AG04450 (cell line): ENCODE results near the gene FBXL7. TPM values are rescaled to one million over a fixed set of nuclear protein-coding genes. Genes with fewer than 3 reads are reported as not detected.

ENCODE experiments used
- CTCF ChIA-PET: fragments of 300-600, 350-600 bp; formaldehyde crosslinking; extraction: SDS; loops from one replicate; lab custom pipeline; 2022; ENCODE audit warnings: antibody characterized with exemption, inconsistent platforms; lab: Charles Lee
- POLR2A ChIA-PET: fragments of 350-600 bp; formaldehyde crosslinking; extraction: SDS; loops from one replicate; lab custom pipeline; 2021; ENCODE audit warnings: antibody characterized with exemption, inconsistent platforms; lab: Yijun Ruan, JAX
- DNase-seq: peaks from one replicate; pipeline ENCODE4 v3.0.0-alpha.2; 2011; ENCODE audit warnings: low read depth, low spot score
- H3K27ac ChIP-seq: one replicate; pipeline ENCODE4 v1.5.1; 2012; ENCODE audit warnings: low read depth, low read length, control low read depth
- H3K27me3 ChIP-seq: one replicate; pipeline ENCODE4 v1.6.0; 2012; ENCODE audit warnings: low read length; ENCODE audit not compliant: control insufficient read depth, insufficient read depth
- H3K4me3 ChIP-seq: 2 replicates; pipeline ENCODE4 v1.5.1; 2011; ENCODE audit warnings: mild to moderate bottlenecking, low read depth, low read length, control low read depth
- H3K9me3 ChIP-seq: 2 replicates; pipeline ENCODE4 v1.5.1; 2012; ENCODE audit warnings: low read length; ENCODE audit not compliant: control insufficient read depth, insufficient read depth
- CTCF ChIP-seq: IDR thresholded peaks from 2 replicates; pipeline ENCODE4 v1.5.1; 2011; ENCODE audit warnings: low read depth, low read length, control low read depth, inconsistent platforms
- polyA plus RNA-seq: library from polyadenylated mRNA; depleted of rRNA; stranded (reverse); fragments of >200 nt; gene quantifications from 2 replicates; pipeline ENCODE4 v1.2.3, GENCODE V29; 2011

The FBXL7 gene
- polyA plus RNA-seq, 1 experiment = 10.4 TPM

- no peak overlapping the region for H3K27ac ChIP-seq
- DNase-seq = no peak
- ChIA-PET POLR2A (no interaction called here), CTCF (no interaction called here)
- TF ChIP-seq CTCF = no peak
- no peaks in the 10 kb centered on the region for H3K9me3 ChIP-seq
- H3K27me3 ChIP-seq = no peaks in the 10 kb centered on the region
- H3K4me3 ChIP-seq = no peak overlapping the region
Measured at GRCh38 chr5:15707631-15708030, 207.7 kb downstream of the FBXL7 start.

GRCh38 chr5:15711892-15712291, 211.9 kb downstream of the FBXL7 start:
- ChIA-PET POLR2A (no interaction called here), CTCF (no interaction called here)
- no peak overlapping the region for H3K27ac ChIP-seq
- DNase-seq = no peak
- no peaks in the 10 kb centered on the region for H3K9me3 ChIP-seq
- no peaks in the 10 kb centered on the region for H3K27me3 ChIP-seq
- no peak for TF ChIP-seq CTCF
- no peak overlapping the region for H3K4me3 ChIP-seq

GRCh38 chr5:15715535-15715934, 215.6 kb downstream of the FBXL7 start:
- H3K4me3 ChIP-seq = no peak overlapping the region
- no peaks in the 10 kb centered on the region for H3K9me3 ChIP-seq
- no peaks in the 10 kb centered on the region for H3K27me3 ChIP-seq
- DNase-seq = no peak
- H3K27ac ChIP-seq = no peak overlapping the region
- POLR2A ChIA-PET = no interaction called here
- CTCF ChIA-PET = no interaction called here
- no peak for TF ChIP-seq CTCF

DNA sequence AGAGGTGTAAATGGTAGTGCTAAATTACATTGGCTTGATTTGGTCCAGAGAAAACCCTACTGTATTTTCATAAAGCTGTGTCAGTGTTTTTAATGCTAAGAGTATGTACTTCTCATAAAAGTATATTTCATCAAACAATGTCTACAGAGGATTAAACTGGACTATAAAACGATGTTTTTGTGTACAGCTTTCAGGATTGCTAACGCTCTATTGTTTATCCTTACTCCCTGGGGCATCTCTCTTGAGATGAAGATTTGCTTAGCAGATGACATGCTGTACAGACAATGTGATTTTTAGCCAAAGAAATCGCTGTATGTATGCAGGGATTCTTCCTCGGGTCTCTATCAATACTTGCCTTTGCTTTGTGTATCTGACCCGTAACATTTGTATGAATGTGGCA, 216.0 kb downstream of the FBXL7 start:
- no peak overlapping the region for H3K4me3 ChIP-seq
- no peaks in the 10 kb centered on the region for H3K9me3 ChIP-seq
- no peak for DNase-seq
- ChIA-PET POLR2A (no interaction called here), CTCF (no interaction called here)
- H3K27me3 ChIP-seq = no peaks in the 10 kb centered on the region
- H3K27ac ChIP-seq = no peak overlapping the region
- TF ChIP-seq CTCF = no peak

DNA sequence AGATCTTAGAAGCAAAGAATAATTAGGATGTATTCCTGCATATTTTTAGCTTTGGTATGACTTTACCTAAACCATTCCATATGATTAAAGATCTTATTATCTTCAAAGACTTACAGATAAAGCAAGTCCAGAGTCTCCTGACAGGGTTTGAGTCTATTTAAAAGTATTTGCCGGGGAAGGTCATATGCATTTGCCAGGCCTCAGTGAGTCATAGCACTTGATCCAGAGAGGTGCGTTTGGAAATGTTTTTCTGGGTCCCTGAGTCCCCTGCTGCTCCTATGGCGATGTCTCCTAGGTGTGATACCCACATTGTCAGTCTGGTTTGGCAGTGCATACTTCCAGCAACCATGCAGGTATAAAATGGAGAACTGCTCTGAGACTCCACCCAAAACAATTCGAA, 217.0 kb downstream of the FBXL7 start:
- no peak overlapping the region for H3K27ac ChIP-seq
- no peak for DNase-seq
- POLR2A ChIA-PET = no interaction called here
- no peak for TF ChIP-seq CTCF
- CTCF ChIA-PET = no interaction called here
- no peaks in the 10 kb centered on the region for H3K9me3 ChIP-seq
- H3K4me3 ChIP-seq = no peak overlapping the region
- no peaks in the 10 kb centered on the region for H3K27me3 ChIP-seq
